Adrenal gland (tissue), 12 donors: ENCODE results near the gene MYL7. TPM values are rescaled to one million over a fixed set of nuclear protein-coding genes. Genes with fewer than 3 reads are reported as not detected.

Source experiments
- DNase-seq, 7 donors: peaks; one replicate each; pipeline ENCODE4 v3.0.0-alpha.2; 2019 to 2020
- H3K27ac ChIP-seq, 5 donors: fragments of 200-600 bp; sonication (generic) in 4 of 5; 1 replicate in 3 of 5; 2 replicates in 2 of 5; pipeline versions ENCODE4 v1.5.1 to v1.8.0; 2016 to 2020; ENCODE audit warnings: mild to moderate bottlenecking in 1 of 5
- H3K27me3 ChIP-seq: fragments of 200-600 bp; 2 replicates; pipeline ENCODE4 v1.8.0; 2021
- H3K36me3 ChIP-seq, 2 donors: fragments of 200-600 bp; replicated peaks in 1 of 2; 1 replicate in 1 of 2; 2 replicates in 1 of 2; pipeline versions ENCODE4 v1.5.1 to v1.8.0; 2018 to 2022
- H3K4me1 ChIP-seq, 2 donors: fragments of 200-600 bp; replicated peaks in 1 of 2; 1 replicate in 1 of 2; 2 replicates in 1 of 2; pipeline versions ENCODE4 v1.5.1 to v1.8.0; 2018 to 2021
- H3K4me3 ChIP-seq, 4 donors: fragments of 200-600 bp; sonication (generic) in 3 of 4; one replicate each; pipeline ENCODE4 v1.5.1; 2016 to 2018
- H3K9me3 ChIP-seq, 3 donors: fragments of 200-600 bp; sonication (generic) in 1 of 3; replicated peaks in 1 of 3; 1 replicate in 2 of 3; 2 replicates in 1 of 3; pipeline versions ENCODE4 v1.5.1 to v1.8.0; 2016 to 2021
- CTCF ChIP-seq, 6 experiments: fragments of 450-650 bp in 4 of 6; fragments of 200-600 bp in 2 of 6; sonication (generic) in 1 of 6; IDR thresholded peaks; 1 replicate in 5 of 6; 2 replicates in 1 of 6; pipeline versions ENCODE4 v1.5.1 to v1.8.0; 2016 to 2021; ENCODE audit warnings: antibody characterized with exemption in 6 of 6, mild to moderate bottlenecking in 2 of 6, moderate library complexity in 1 of 6
- POLR2A ChIP-seq, 2 donors: fragments of 450-650 bp; IDR thresholded peaks; one replicate each; pipeline ENCODE4 v1.6.1; 2017; ENCODE audit warnings: antibody characterized with exemption in 2 of 2, mild to moderate bottlenecking in 2 of 2, moderate library complexity in 1 of 2
- WGBS, 4 donors: extraction: QIAGEN DNeasy Blood & Tissue Kit in 2 of 4; methylation state at CpG; one replicate each; pipeline versions ENCODE4 v1.1.5 to v1.1.7; 2013 to 2017; 5-methylcytosine and 5-hydroxymethylcytosine counted together
- intact Hi-C, 2 donors: fragments of 100-400 bp; cut with DNase I; formaldehyde crosslinking; loops; one replicate each; pipeline versions ENCODE4 v1.14.1 to v1.15.0; 2022 to 2023
- polyA plus RNA-seq, 3 donors: library from polyadenylated mRNA; stranded (reverse); fragments of 200-250 nt in 2 of 3; fragments of 350-450 nt in 1 of 3; fragmentation: Illumina TruSeq in 1 of 3; extraction: RNeasy Lipid Tissue Mini Kit (QIAGEN cat#74804) in 1 of 3; gene quantifications; one replicate each; pipeline ENCODE4 v1.2.3, GENCODE V29; 2013 to 2014
- total RNA-seq, 9 donors: library from RNA; depleted of rRNA in 4 of 9; stranded (reverse); fragments of >200 nt in 4 of 9; fragments of 120-200 nt in 1 of 9; fragmentation: NEBNext Ultra II Directional in 1 of 9; extraction: Animal tissue kit (Norgen Biotek cat#: 25700) in 1 of 9; gene quantifications; one replicate each; pipeline versions ENCODE4 v1.1.0 to v1.2.4, GENCODE V29; 2013 to 2023
- donor health status: healthy with polysubstance abuse.
- donor health status: Bipolar disorder and iron deficiency.
- donor health status: DM: yes; HTN: yes; CAD: no.
- donor health status: DM: no; HTN: no; CAD: no.
- donor health status: DM: no; HTN: no; CAD: no.
- donor health status: DM: yes; HTN: yes; CAD: no.

The MYL7 gene
- total and polyA plus RNA-seq, 12 donors: 0.17 to 3.5 (median 0.24) TPM; not detected in 9

DNA sequence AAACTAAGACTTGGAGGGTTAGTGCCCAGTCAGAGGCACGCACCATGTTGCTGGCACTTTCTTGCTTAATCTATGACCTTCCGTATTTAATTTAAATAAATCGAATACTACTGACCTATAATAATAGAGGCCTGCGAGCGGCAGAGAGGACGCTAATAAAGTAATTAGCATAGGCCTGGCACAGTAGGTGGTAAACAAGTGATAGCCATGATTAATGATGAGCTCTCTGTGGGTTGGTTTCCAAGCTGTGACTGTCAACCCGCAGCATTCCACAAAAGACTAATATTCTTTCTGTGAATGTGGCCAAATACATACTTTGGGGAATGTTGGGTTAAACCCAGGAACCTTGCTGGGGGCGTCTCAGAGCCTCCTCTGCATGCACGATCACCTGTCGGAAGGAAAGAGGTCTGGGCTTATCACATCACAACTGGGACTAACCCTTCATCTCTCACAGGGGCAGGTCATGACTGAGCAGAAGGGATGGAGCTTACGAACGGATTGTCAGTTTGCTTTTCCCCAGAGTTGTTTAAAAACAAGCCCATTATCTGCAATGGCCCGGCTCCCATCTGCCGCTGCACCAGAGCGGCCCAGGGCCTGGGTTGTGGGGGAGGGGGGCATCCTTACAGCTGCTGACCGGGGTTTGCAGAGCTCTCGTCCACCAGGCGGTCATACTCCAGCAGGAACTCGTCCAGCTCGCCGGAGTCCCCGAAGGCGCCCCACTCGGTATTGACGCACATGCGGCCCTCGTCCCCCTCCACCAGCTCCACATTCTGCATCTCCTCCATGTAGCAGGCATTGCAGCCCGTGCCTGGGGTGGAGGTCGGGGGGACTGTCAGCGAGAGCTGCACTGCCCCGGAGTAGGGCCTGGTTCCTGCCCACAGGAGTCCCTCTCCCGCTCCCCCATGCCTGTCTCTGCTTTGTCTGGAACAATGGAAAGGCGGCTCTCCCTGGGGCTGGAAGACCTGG is 6.2 kb upstream of the MYL7 start:
- H3K27me3 ChIP-seq: peaks cover 12% of the 10 kb centered on the region
- H3K27ac ChIP-seq: no peak overlapping the region
- DNase-seq: peak in 2 of 7 donors; percentile 4 to 14
- H3K4me3 ChIP-seq: no peak overlapping the region
- TF ChIP-seq CTCF (IDR thresholded peaks at IDR 0.05): no peak
- no peak for TF ChIP-seq POLR2A (IDR thresholded peaks at IDR 0.05)
- H3K36me3 ChIP-seq: no peaks in the 10 kb centered on the region
- intact Hi-C loops: no loop called here
- H3K9me3 ChIP-seq: no peaks in the 10 kb centered on the region
- 72 to 79% (median 77%) methylated on average over 18 to 33 of the region's 33 CpGs for WGBS, 4 donors
- H3K4me1 ChIP-seq: peaks cover 8% of the 10 kb centered on the region in 2 donors

DNA sequence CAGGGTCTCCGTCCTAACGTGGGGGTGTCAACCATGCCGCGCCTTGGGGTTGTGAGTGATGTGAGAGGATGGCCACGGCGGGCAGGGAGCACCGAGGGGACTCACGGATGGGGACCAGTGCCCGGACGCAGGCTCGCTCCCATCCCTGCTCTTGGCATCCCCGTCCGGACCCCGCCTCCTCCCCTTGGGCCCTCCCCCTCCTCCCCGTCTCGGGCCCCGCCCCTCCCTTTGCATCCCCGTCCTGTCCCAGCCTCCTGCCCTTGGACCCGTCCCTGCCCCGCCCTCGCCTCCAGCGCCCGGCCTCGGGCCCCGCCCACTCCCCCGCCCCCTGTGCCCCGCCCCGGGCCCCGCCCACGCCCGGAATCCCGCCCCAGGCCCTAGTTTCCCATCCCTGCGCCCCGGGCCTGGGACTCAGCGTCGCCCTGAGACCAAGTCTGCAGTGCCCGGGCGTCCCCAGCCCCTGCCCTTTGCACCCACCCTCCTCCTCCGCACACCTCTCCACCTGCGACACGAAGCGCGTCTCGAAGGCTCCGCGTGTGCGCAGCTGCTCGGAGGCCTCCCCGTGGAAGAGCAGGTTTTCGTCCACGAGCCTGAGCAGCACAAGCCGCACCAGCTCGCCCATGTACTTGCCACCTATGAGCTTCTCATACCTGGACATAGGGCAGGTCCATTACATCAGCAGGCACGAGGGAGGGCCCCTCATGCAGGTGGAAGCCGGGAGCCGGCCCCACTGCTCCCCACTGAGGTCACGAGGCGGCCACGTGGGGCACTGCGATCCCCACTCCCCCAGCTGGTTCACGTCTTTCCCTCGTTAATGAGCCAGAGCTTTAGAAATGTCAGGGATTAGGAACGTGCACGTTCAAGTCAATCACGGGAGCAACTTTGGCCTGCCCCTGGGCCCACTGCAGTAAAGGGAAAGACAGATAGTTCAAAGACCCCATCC is 5.1 kb upstream of the MYL7 start:
- WGBS, 4 donors: 23 to 84% (median 29%) methylated on average over 10 to 65 of the region's 65 CpGs
- intact Hi-C loops: no loop called here

DNA sequence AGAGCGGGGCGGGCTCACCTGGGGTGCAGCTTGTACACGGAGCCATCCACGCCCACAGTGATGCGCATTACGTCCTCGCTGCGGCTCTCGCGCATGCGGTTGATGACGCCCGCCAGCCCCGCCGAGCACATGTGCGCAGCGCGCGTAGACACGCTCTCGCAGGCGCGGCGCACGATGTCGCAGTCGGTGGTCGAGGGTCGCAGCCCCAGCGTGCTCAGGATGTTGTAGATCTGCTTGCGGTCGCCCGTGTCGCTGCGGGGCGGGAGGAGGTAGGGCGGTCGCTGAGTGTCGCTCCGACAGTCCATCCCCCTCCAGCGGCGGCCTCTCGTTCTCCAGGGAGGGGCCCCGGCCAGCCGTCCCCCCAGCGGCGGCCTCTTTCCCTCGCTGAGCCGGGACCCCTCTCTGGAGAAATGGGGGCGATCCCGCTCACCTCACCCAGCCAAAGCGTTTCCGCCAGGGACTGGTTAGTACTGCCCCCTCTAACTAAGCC is 4.4 kb upstream of the MYL7 start:
- Histone ChIP-seq H3K9me3 (no peaks in the 10 kb centered on the region), H3K4me3 (peak overlapping the region in 1 of 4 donors; percentile 50), H3K27me3 (peaks cover 12% of the 10 kb centered on the region), H3K36me3 (no peaks in the 10 kb centered on the region), H3K27ac (no peak overlapping the region), H3K4me1 (peaks cover 8% of the 10 kb centered on the region in 2 donors)
- WGBS, 4 donors: 10 to 17% (median 10%) methylated on average over 25 to 53 of the region's 53 CpGs; no CpG with 5 or more reads in 1 of the 4 donors
- peak in 3 of 7 donors; percentile 12 to 19 (median 15) for DNase-seq
- TF ChIP-seq POLR2A (IDR thresholded peaks at IDR 0.05) (no peak), CTCF (IDR thresholded peaks at IDR 0.05) (no peak)
- intact Hi-C loops: no loop called here

More for the DNA sequence above, 5.1 kb upstream of the MYL7 start:
- TF ChIP-seq CTCF (IDR thresholded peaks at IDR 0.05): no peak
- no peak for TF ChIP-seq POLR2A (IDR thresholded peaks at IDR 0.05)
- no peaks in the 10 kb centered on the region for H3K9me3 ChIP-seq
- H3K27me3 ChIP-seq: peaks cover 12% of the 10 kb centered on the region
- peak; percentile 62 to 81 (median 76) for DNase-seq
- no peak overlapping the region for H3K27ac ChIP-seq
- no peaks in the 10 kb centered on the region for H3K36me3 ChIP-seq
- peaks cover 8% of the 10 kb centered on the region in 2 donors for H3K4me1 ChIP-seq
- peak overlapping the region in 1 of 4 donors; percentile 50 for H3K4me3 ChIP-seq
